Nephron (organoid): ENCODE measurements around the gene RHOV.
A peak's percentile ranks its signal among the peaks of the same experiment; 100 is the strongest.

Source experiments
- H3K27ac Mint-ChIP-seq, 3 experiments: 2 replicates each; pipeline ENCODE4 v1.8.0; 2020; ENCODE audit warnings: mixed read lengths in 3 of 3, mild to moderate bottlenecking in 2 of 3, moderate library complexity in 1 of 3
- H3K27me3 Mint-ChIP-seq: 2 replicates; pipeline ENCODE4 v1.8.0; 2021; ENCODE audit warnings: low read depth, mild to moderate bottlenecking, moderate library complexity, mixed read lengths
- H3K36me3 Mint-ChIP-seq: 2 replicates; pipeline ENCODE4 v1.8.0; 2020; ENCODE audit warnings: low read depth, mixed read lengths
- H3K4me1 Mint-ChIP-seq: 2 replicates; pipeline ENCODE4 v1.8.0; 2020; ENCODE audit warnings: mixed read lengths
- H3K4me3 Mint-ChIP-seq, 3 experiments: 2 replicates each; pipeline ENCODE4 v1.8.0; 2020; ENCODE audit warnings: mild to moderate bottlenecking in 3 of 3, mixed read lengths in 3 of 3, moderate library complexity in 2 of 3
- H3K9me3 Mint-ChIP-seq: 2 replicates; pipeline ENCODE4 v1.8.0; 2020; ENCODE audit warnings: mixed read lengths
- TF ChIP-seq, protein P1 (sequence below), 3 experiments: fragments of 200-600 bp; sonication (generic); IDR thresholded peaks; one replicate each; pipeline ENCODE4 v1.5.0; 2021; ENCODE audit warnings: antibody characterized with exemption in 3 of 3; ENCODE audit not compliant: unreplicated experiment in 3 of 3

Gene RHOV, protein sequence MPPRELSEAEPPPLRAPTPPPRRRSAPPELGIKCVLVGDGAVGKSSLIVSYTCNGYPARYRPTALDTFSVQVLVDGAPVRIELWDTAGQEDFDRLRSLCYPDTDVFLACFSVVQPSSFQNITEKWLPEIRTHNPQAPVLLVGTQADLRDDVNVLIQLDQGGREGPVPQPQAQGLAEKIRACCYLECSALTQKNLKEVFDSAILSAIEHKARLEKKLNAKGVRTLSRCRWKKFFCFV

DNA sequence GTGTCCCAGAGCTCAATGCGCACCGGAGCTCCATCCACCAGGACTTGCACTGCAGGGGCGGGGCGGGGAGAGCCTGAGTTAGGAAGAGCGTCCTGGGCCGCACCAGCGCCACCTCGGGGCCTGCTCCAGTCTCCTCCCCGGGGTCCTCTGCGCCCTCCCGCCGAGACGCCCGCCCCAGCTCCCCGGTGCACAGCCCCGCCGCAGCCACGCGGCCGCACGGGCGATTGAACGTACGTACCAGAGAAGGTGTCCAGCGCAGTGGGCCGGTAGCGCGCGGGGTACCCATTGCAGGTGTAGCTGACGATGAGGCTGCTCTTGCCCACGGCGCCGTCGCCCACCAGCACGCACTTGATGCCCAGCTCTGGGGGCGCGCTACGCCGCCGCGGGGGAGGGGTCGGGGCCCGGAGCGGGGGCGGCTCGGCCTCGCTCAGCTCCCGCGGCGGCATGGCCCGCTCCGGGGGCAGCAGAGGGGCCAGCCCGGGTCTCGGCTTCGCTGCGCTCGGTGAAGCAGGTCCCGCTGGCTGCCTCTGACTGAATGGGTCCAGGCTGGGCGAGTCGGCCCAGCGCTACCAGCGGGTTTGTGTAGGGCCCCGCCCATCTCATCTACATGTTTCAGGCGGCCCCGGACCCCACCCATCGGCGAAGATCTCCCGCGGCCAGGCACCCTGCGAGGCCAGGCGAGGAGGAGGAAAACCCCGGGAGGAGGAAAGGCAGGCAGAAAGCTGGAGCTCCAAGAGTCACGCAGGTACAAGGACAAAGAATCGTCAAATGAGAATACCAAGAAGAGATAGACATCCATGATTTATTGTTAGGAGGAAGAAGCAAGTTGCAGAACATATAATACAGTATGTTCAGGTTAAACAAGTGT lies at the start of gene RHOV:
TSS of gene RHOV (minus strand) at position 541 of the 868 bp plus-strand sequence. CDS start at position 446, 95 bp downstream.
- peaks cover 5% of the 10 kb centered on the region for H3K4me1 Mint-ChIP-seq
- H3K27ac Mint-ChIP-seq = peak within 1 kb of the TSS in 1 of 3 experiments; percentile 75
- peak within 1 kb of the TSS; percentile 70 to 82 (median 81) for H3K4me3 Mint-ChIP-seq
- H3K27me3 Mint-ChIP-seq = peaks cover 23% of the 10 kb centered on the region
- TF ChIP-seq, protein P1, sequence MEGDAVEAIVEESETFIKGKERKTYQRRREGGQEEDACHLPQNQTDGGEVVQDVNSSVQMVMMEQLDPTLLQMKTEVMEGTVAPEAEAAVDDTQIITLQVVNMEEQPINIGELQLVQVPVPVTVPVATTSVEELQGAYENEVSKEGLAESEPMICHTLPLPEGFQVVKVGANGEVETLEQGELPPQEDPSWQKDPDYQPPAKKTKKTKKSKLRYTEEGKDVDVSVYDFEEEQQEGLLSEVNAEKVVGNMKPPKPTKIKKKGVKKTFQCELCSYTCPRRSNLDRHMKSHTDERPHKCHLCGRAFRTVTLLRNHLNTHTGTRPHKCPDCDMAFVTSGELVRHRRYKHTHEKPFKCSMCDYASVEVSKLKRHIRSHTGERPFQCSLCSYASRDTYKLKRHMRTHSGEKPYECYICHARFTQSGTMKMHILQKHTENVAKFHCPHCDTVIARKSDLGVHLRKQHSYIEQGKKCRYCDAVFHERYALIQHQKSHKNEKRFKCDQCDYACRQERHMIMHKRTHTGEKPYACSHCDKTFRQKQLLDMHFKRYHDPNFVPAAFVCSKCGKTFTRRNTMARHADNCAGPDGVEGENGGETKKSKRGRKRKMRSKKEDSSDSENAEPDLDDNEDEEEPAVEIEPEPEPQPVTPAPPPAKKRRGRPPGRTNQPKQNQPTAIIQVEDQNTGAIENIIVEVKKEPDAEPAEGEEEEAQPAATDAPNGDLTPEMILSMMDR (IDR thresholded peaks at IDR 0.05; ENCODE audit: unreplicated experiment in 3 of 3) = peak in 2 of 3 experiments; percentile 35 to 45
- no peaks in the 10 kb centered on the region for H3K9me3 Mint-ChIP-seq
- H3K36me3 Mint-ChIP-seq = no peaks in the 10 kb centered on the region

DNA sequence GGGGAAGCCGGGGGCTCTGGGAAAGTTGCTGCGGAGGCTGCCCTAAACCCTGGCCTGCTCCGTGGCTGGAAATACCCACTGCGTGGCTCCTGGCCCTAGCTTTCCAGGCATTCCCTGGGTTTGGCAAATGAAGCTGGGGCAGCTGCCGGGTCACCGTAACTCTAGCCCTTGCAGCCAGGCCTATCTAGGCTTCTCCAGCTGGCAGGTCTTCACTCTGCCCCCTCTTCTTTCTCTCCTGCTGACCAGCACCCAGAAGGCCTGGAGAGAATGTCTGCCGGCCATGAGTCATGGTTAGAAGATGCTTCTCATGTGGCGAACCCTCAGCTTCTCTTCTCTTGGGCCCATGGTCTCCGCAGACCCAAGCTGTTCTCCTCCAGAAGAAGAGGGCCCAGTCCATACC lies 49.5 kb upstream of the RHOV start:
- Mint-ChIP-seq H3K27ac (no peak overlapping the region), H3K27me3 (peaks cover 70% of the 10 kb centered on the region), H3K4me1 (peaks cover 14% of the 10 kb centered on the region), H3K36me3 (no peaks in the 10 kb centered on the region), H3K4me3 (no peak overlapping the region), H3K9me3 (no peaks in the 10 kb centered on the region)
- TF ChIP-seq, protein P1 (IDR thresholded peaks at IDR 0.05; ENCODE audit: unreplicated experiment in 3 of 3) = no peak

GRCh38 chr15:40922608-40923005 lies 48.6 kb upstream of the RHOV start:
- Mint-ChIP-seq H3K27me3 (peaks cover 65% of the 10 kb centered on the region), H3K36me3 (no peaks in the 10 kb centered on the region), H3K4me1 (peaks cover 14% of the 10 kb centered on the region), H3K9me3 (no peaks in the 10 kb centered on the region), H3K27ac (no peak overlapping the region), H3K4me3 (no peak overlapping the region)
- TF ChIP-seq, protein P1 (IDR thresholded peaks at IDR 0.05; ENCODE audit: unreplicated experiment in 3 of 3) = no peak

GRCh38 chr15:40921949-40922607 lies 48.0 kb upstream of the RHOV start:
- H3K9me3 Mint-ChIP-seq = no peaks in the 10 kb centered on the region
- H3K36me3 Mint-ChIP-seq = no peaks in the 10 kb centered on the region
- H3K4me3 Mint-ChIP-seq = no peak overlapping the region
- peaks cover 63% of the 10 kb centered on the region for H3K27me3 Mint-ChIP-seq
- peaks cover 11% of the 10 kb centered on the region for H3K4me1 Mint-ChIP-seq
- no peak overlapping the region for H3K27ac Mint-ChIP-seq
- TF ChIP-seq, protein P1 (IDR thresholded peaks at IDR 0.05; ENCODE audit: unreplicated experiment in 3 of 3) = no peak

GRCh38 chr15:40918799-40919392 lies 44.9 kb upstream of the RHOV start:
- Mint-ChIP-seq H3K9me3 (no peaks in the 10 kb centered on the region), H3K4me1 (no peaks in the 10 kb centered on the region), H3K36me3 (no peaks in the 10 kb centered on the region), H3K27ac (no peak overlapping the region), H3K27me3 (peaks cover 37% of the 10 kb centered on the region), H3K4me3 (no peak overlapping the region)
- TF ChIP-seq, protein P1 (IDR thresholded peaks at IDR 0.05; ENCODE audit: unreplicated experiment in 3 of 3) = no peak
